Loucy (cell line): ENCODE data around the gene SZT2.

ENCODE experiments used
- CTCF ChIP-seq: fragments of 200-600 bp; sonication (generic); conservative IDR thresholded peaks from 2 replicates; pipeline ENCODE4 v1.5.1; 2014; ENCODE audit warnings: mild to moderate bottlenecking, antibody characterized with exemption, low read length
- EZH2phosphoT487 ChIP-seq: fragments of 200-600 bp; IDR thresholded peaks from 2 replicates; pipeline ENCODE4 v1.6.1; 2018; ENCODE audit warnings: antibody characterized with exemption, mild to moderate bottlenecking, moderate library complexity, borderline replicate concordance

GRCh38 chr1:43423672-43424550 is 34.2 kb downstream of the SZT2 start:
- TF ChIP-seq CTCF (no peak), EZH2phosphoT487 (no peak)
